ENCODE data around the gene NAALADL1.

DNA sequence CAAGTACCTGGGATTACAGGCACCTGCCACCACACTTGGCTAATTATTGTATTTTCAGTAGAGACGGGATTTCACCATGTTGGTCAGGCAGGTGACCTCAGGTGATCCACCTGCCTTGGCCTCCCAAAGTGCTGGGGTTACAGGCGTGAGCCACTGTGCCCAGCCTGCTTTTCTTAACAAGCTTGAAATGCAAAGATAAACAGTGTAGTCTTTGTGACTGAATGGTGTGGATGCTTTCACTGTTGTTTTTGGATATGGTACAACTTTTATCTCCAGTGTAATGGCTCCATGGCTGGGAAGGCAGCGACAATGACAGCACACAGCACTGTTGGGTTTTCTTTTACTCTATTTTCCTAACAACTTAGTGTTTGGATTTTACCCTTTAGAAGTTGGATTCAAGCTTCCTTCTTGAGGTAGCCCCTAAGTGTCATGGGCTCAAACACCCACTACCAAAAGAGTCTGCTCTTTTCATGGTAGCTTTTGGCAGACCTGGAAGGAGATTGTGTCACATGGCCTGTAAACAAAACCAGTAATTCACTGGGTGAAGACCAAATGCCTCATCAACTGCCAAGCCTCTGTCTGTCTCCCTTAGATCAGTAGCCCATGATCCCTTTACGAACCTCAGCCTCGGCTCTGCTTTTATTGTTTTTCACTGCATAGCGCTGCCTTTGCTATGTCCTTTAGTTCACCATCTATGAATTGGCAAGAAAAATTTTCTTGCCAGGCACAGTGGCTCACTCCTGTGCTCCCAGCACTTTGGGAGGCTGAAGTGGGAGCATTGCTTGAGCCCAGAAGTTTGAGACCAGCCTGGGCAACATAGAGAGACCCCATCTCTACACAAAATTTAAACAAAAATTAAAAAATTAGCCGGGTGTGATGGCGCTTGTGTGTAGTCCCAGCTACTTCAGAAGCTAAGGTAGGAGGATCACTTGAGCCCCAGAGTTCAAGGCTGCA is 44.1 kb upstream of the NAALADL1 start:
- no peak for TF ChIP-seq EZH2 (IDR thresholded peaks at IDR 0.05)
- no peak for TF ChIP-seq POLR2AphosphoS5 (IDR thresholded peaks at IDR 0.05; ENCODE audit: borderline replicate concordance, low read depth, low read length)
- TF ChIP-seq FOXP2 (optimal IDR thresholded peaks at IDR 0.05; ENCODE audit: control extremely low read depth, extremely low read length, insufficient read depth): no peak
